ENCODE data around the gene GPR78. TPM values are rescaled to one million over a fixed set of nuclear protein-coding genes. Genes with fewer than 3 reads are reported as not detected.

GPR78 gene
- total RNA-seq, 1 experiment from 2014 or later: not detected

- ATAC-seq (no peak), DNase-seq (ENCODE audit: low read depth, low spot score) (no peak)
- TF ChIP-seq POLR2AphosphoS5 (IDR thresholded peaks at IDR 0.05; ENCODE audit: low read depth, low read length) (no peak), TCF7L2 (IDR thresholded peaks at IDR 0.05; ENCODE audit: low read depth, low read length) (no peak), CTCF (IDR thresholded peaks at IDR 0.05) (no peak), SIN3A (IDR thresholded peaks at IDR 0.05; ENCODE audit: borderline replicate concordance, insufficient read depth, low read depth, low read length) (no peak)
- TF ChIP-seq, protein P1, sequence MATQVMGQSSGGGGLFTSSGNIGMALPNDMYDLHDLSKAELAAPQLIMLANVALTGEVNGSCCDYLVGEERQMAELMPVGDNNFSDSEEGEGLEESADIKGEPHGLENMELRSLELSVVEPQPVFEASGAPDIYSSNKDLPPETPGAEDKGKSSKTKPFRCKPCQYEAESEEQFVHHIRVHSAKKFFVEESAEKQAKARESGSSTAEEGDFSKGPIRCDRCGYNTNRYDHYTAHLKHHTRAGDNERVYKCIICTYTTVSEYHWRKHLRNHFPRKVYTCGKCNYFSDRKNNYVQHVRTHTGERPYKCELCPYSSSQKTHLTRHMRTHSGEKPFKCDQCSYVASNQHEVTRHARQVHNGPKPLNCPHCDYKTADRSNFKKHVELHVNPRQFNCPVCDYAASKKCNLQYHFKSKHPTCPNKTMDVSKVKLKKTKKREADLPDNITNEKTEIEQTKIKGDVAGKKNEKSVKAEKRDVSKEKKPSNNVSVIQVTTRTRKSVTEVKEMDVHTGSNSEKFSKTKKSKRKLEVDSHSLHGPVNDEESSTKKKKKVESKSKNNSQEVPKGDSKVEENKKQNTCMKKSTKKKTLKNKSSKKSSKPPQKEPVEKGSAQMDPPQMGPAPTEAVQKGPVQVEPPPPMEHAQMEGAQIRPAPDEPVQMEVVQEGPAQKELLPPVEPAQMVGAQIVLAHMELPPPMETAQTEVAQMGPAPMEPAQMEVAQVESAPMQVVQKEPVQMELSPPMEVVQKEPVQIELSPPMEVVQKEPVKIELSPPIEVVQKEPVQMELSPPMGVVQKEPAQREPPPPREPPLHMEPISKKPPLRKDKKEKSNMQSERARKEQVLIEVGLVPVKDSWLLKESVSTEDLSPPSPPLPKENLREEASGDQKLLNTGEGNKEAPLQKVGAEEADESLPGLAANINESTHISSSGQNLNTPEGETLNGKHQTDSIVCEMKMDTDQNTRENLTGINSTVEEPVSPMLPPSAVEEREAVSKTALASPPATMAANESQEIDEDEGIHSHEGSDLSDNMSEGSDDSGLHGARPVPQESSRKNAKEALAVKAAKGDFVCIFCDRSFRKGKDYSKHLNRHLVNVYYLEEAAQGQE (IDR thresholded peaks at IDR 0.05; ENCODE audit: insufficient read depth in 1 of 2, low read depth in 2 of 2, low read length in 1 of 2): no peak
- Histone ChIP-seq H3K9me3 (ENCODE audit: control insufficient read depth, insufficient read depth, low read depth, low read length) (no peaks in the 10 kb centered on the region), H3K36me3 (ENCODE audit: control insufficient read depth, insufficient read depth, low read length) (no peaks in the 10 kb centered on the region), H3K4me3 (ENCODE audit: low read depth in 2 of 2, low read length in 2 of 2) (no peak overlapping the region), H3K27me3 (ENCODE audit: control insufficient read depth, insufficient read depth, low read length) (no peaks in the 10 kb centered on the region), H3K4me1 (ENCODE audit: control insufficient read depth, insufficient read depth, low read length) (no peaks in the 10 kb centered on the region), H3K27ac (ENCODE audit: low read length) (no peak overlapping the region)
- POLR2A ChIA-PET: interaction anchor here (0.6 kb wide), 1 partner anchor 9 kb away, joined by 8 read pairs; no protein-coding TSS in a partner anchor
- in situ Hi-C loops (cut with HindIII; ENCODE audit: low pct_unique_long_range_greater_than_20kb, low sequenced_read_pairs) (no loop called here), intact Hi-C loops (cut with micrococcal nuclease; ENCODE audit: unreplicated experiment) (no loop called here)
- CTCF ChIA-PET: interaction anchor here (0.7 kb wide), 1 partner anchor 83 kb away, joined by 3 read pairs; no protein-coding TSS in a partner anchor
- BruUV-seq (replicated peaks): no TSS peak
Measured at GRCh38 chr4:8556341-8557150, 23.6 kb upstream of the GPR78 start.

DNA sequence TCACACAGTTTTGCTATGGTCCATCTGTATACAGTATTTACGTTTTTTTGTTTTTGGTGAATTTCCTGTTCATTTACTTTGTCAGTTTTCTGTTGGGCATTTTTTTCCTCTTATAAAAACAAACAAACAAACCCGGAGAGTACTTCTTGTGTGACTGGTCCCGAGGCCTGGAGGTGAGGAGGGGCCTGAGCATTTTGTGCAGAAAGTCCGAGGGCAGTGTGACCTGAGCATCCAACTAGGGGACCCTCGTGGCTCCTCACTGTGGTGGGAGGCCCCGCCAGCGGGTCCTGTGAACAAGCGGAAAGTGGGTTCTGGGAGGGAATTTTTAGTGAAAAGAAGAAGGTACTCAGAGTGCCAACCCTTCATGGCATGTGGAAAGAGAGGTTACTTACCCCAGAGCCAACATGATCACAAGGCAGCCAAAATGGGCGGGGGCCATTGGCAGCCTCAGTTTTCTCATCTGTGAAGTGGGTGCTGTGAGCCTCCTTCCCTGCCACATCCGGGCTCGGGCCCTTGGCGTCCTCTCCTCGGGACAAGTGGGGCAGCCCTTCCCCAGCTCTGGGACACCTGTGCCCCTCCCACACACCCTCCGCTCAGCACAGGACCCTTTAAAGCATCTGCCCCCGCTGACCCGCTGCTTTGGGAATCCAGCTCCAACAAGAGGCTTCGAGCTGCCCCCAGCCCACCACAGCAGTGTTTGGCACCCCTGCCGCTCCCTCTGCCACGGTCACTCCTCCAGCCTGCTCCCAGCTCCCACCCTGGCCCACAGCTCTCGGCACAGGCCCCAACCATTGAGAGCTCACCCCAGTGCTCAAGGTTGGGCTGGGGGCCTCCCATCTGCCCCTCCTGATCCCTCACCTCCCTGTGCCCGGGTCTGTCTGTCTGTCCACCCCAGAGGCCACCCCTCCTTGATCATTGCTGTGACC is 22.8 kb upstream of the GPR78 start:
- POLR2A ChIA-PET: no interaction called here
- ATAC-seq (no peak), DNase-seq (ENCODE audit: low read depth, low spot score) (no peak)
- CTCF ChIA-PET: interaction anchor here (0.7 kb wide), 1 partner anchor 82 kb away, joined by 3 read pairs; no protein-coding TSS in a partner anchor
- Histone ChIP-seq H3K36me3 (ENCODE audit: control insufficient read depth, insufficient read depth, low read length) (no peaks in the 10 kb centered on the region), H3K27ac (ENCODE audit: low read length) (no peak overlapping the region), H3K9me3 (ENCODE audit: control insufficient read depth, insufficient read depth, low read depth, low read length) (no peaks in the 10 kb centered on the region), H3K27me3 (ENCODE audit: control insufficient read depth, insufficient read depth, low read length) (no peaks in the 10 kb centered on the region), H3K4me3 (ENCODE audit: low read depth in 2 of 2, low read length in 2 of 2) (no peak overlapping the region), H3K4me1 (ENCODE audit: control insufficient read depth, insufficient read depth, low read length) (no peaks in the 10 kb centered on the region)
- intact Hi-C loops (cut with micrococcal nuclease; ENCODE audit: unreplicated experiment) (no loop called here), in situ Hi-C loops (cut with HindIII; ENCODE audit: low pct_unique_long_range_greater_than_20kb, low sequenced_read_pairs) (no loop called here)
- TF ChIP-seq TCF7L2 (IDR thresholded peaks at IDR 0.05; ENCODE audit: low read depth, low read length): no peak
- TF ChIP-seq SIN3A (IDR thresholded peaks at IDR 0.05; ENCODE audit: borderline replicate concordance, insufficient read depth, low read depth, low read length): no peak
- TF ChIP-seq CTCF (IDR thresholded peaks at IDR 0.05): no peak
- TF ChIP-seq, protein P1 (IDR thresholded peaks at IDR 0.05; ENCODE audit: insufficient read depth in 1 of 2, low read depth in 2 of 2, low read length in 1 of 2): no peak
- TF ChIP-seq POLR2AphosphoS5 (IDR thresholded peaks at IDR 0.05; ENCODE audit: low read depth, low read length): no peak
- no TSS peak for BruUV-seq (replicated peaks)
